Measurements from ENCODE around the gene RASSF7. TPM values are rescaled to one million over a fixed set of nuclear protein-coding genes. Genes with fewer than 3 reads are reported as not detected.

Gene RASSF7
- total RNA-seq, 1 donor from 2014 or later, result 45.5 TPM

DNA sequence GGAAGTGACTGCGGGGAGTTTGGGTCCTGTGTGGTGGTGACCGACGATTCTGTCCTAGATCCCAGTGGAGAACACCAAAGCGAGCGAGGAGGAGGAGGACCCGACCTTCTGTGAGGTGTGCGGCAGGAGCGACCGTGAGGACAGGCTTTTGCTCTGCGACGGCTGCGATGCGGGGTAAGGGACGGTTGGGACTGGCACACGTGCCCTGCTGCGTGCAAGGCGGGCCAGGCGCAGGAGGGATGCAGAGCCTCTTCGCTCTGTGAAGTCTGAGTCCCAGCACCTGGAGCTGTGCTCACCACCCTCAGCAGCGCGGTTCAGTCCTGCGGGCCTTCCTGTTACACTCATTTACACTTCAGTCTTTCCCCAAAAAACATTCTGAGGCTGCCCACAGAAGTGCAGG, 31.7 kb downstream of the RASSF7 start:
- TF ChIP-seq, protein P1, sequence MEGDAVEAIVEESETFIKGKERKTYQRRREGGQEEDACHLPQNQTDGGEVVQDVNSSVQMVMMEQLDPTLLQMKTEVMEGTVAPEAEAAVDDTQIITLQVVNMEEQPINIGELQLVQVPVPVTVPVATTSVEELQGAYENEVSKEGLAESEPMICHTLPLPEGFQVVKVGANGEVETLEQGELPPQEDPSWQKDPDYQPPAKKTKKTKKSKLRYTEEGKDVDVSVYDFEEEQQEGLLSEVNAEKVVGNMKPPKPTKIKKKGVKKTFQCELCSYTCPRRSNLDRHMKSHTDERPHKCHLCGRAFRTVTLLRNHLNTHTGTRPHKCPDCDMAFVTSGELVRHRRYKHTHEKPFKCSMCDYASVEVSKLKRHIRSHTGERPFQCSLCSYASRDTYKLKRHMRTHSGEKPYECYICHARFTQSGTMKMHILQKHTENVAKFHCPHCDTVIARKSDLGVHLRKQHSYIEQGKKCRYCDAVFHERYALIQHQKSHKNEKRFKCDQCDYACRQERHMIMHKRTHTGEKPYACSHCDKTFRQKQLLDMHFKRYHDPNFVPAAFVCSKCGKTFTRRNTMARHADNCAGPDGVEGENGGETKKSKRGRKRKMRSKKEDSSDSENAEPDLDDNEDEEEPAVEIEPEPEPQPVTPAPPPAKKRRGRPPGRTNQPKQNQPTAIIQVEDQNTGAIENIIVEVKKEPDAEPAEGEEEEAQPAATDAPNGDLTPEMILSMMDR (IDR thresholded peaks at IDR 0.05; ENCODE audit: insufficient read depth, low read length, severe bottlenecking), result no peak
- DNase-seq (ENCODE audit: low read depth) (no peak), FAIRE-seq (no peak)
- Histone ChIP-seq H3K4me3 (ENCODE audit: low read depth, low read length) (no peak overlapping the region), H3K27me3 (ENCODE audit: control insufficient read depth, insufficient read depth, low read length) (no peaks in the 10 kb centered on the region), H3K36me3 (ENCODE audit: control insufficient read depth, insufficient read depth, low read length) (peaks cover 46% of the 10 kb centered on the region)

DNA sequence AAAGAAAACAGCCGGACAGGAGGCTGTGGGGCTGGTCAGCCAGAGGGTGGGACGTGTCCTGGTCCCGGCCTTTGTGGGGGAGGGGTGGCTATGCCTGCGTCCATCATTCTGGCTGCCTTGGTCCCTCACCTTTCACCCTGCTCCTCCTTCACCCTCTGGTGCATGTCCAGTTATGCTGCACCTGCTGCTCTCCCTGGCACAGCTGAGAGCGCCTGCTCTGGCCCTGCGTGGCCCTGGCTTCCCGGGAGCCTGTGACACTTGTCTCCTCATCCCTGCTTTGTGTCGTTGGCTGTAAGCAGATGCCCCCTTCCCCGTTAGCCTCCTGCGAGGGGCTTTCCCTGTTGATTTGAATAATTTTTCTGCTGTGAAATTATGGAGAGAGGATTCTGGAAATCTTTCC, 32.1 kb downstream of the RASSF7 start:
- H3K27me3 ChIP-seq (ENCODE audit: control insufficient read depth, insufficient read depth, low read length), result no peaks in the 10 kb centered on the region
- DNase-seq (ENCODE audit: low read depth), result no peak
- no peak overlapping the region for H3K4me3 ChIP-seq (ENCODE audit: low read depth, low read length)
- FAIRE-seq, result no peak
- TF ChIP-seq, protein P1 (IDR thresholded peaks at IDR 0.05; ENCODE audit: insufficient read depth, low read length, severe bottlenecking), result no peak
- H3K36me3 ChIP-seq (ENCODE audit: control insufficient read depth, insufficient read depth, low read length), result peaks cover 46% of the 10 kb centered on the region

DNA sequence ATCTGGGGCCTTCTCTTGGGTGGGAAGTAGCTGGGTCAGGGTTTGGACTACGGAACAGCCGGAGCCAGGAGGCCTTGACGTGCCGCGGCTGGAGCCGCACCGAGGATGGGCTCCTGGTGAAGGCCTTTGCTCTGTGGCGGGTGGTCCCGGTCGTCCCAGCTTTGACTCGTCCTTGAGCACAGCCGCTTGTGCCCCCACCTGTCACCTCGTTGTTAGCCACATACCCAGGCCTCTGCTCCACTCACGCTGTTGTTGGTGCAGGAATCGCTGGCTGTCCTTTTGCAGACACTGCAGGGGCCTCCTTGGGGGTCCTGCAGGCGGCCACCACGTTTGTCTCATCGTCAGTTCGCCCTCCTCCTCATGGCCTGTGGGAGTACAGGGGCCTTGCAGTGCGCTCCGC, 32.6 kb downstream of the RASSF7 start:
- TF ChIP-seq, protein P1 (IDR thresholded peaks at IDR 0.05; ENCODE audit: insufficient read depth, low read length, severe bottlenecking), result no peak
- Histone ChIP-seq H3K4me3 (ENCODE audit: low read depth, low read length) (no peak overlapping the region), H3K27me3 (ENCODE audit: control insufficient read depth, insufficient read depth, low read length) (no peaks in the 10 kb centered on the region), H3K36me3 (ENCODE audit: control insufficient read depth, insufficient read depth, low read length) (peaks cover 50% of the 10 kb centered on the region)
- FAIRE-seq, result no peak
- no peak for DNase-seq (ENCODE audit: low read depth)

DNA sequence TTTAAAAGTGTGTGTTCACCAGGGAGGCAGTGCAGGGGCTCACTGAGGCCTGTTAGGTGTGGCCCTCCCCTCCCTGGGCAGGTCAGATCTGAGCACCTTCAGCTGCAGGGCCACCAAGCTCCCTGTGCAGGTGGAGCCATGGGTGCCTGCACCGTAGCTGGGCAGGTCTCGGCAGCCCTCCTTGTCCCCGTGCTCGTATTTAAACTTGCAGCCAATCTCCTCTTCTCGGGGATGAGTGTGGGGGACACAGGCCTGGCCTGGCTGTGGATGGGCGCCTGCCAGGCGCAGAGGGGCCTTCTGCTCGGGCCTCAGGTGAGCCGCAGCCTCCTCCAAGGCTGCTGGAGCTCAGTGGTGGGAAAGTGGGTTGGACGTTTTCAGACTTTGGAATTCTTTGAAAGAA, 34.6 kb downstream of the RASSF7 start:
- H3K4me3 ChIP-seq (ENCODE audit: low read depth, low read length), result no peak overlapping the region
- no peaks in the 10 kb centered on the region for H3K27me3 ChIP-seq (ENCODE audit: control insufficient read depth, insufficient read depth, low read length)
- DNase-seq (ENCODE audit: low read depth) (no peak), FAIRE-seq (no peak)
- H3K36me3 ChIP-seq (ENCODE audit: control insufficient read depth, insufficient read depth, low read length), result peaks cover 46% of the 10 kb centered on the region
- TF ChIP-seq, protein P1 (IDR thresholded peaks at IDR 0.05; ENCODE audit: insufficient read depth, low read length, severe bottlenecking), result no peak

DNA sequence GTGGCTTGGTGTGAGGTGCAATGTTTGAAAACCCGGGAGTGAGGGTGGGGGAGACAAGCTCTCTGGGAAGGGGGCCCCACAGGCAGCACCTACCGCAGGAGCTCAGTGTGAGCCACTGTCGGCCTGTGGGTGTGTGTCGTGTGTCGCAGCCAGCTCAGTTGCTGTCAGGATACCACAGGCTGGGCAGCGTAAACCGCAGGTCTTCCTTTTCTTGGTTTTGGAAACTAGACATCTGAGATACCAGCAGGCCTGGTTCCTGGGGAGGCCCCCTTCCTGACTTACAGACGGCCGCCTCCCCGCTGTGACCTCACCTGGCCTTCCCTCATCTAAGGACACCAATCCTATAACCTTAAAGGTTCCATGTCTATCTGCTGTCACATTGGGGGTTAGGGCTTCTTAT, 35.6 kb downstream of the RASSF7 start:
- no peak overlapping the region for H3K4me3 ChIP-seq (ENCODE audit: low read depth, low read length)
- TF ChIP-seq, protein P1 (IDR thresholded peaks at IDR 0.05; ENCODE audit: insufficient read depth, low read length, severe bottlenecking), result no peak
- H3K36me3 ChIP-seq (ENCODE audit: control insufficient read depth, insufficient read depth, low read length), result peaks cover 45% of the 10 kb centered on the region
- DNase-seq (ENCODE audit: low read depth) (no peak), FAIRE-seq (no peak)
- H3K27me3 ChIP-seq (ENCODE audit: control insufficient read depth, insufficient read depth, low read length), result no peaks in the 10 kb centered on the region

DNA sequence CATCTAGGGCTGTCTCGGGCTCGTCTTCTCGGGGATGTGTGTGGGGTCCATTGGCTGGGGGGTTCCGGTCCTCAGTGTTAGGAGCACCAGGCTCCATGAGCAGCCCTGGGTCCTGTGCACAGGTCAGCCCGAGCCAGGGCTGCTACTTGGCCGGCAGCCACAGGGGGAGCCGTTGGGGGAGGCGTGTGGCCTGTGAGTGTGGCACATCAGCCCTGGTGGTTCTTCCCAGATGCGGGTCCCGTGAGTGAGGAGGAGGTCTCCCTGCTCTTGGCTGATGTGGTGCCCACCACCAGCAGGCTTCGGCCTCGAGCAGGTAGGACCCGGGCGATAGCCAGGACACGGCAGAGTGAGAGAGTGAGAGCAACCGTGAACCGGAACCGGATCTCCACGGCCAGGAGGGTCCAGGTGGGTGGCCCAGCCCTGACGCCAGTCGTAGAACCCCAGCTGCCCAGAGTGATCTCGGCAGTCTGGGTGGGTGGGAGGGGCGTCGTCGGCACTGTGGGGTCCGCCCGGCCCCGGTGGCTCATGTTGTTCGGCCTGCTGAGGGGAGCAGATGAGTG, 36.5 kb downstream of the RASSF7 start:
- Histone ChIP-seq H3K36me3 (ENCODE audit: control insufficient read depth, insufficient read depth, low read length) (peaks cover 53% of the 10 kb centered on the region), H3K4me3 (ENCODE audit: low read depth, low read length) (no peak overlapping the region), H3K27me3 (ENCODE audit: control insufficient read depth, insufficient read depth, low read length) (no peaks in the 10 kb centered on the region)
- FAIRE-seq (no peak), DNase-seq (ENCODE audit: low read depth) (no peak)
- TF ChIP-seq, protein P1 (IDR thresholded peaks at IDR 0.05; ENCODE audit: insufficient read depth, low read length, severe bottlenecking), result no peak
